NOMO-1 treated with DMSO at 0.1 percent for 48 hours (cell line): ENCODE results near the gene JAG2.
"Not testable (repeated sequence)": the region's sequence is repeated elsewhere in the genome, so short reads cannot be mapped to it uniquely, and the experiment has no call there.

Experiments used
- DNase-seq: peaks from one replicate; lab custom pipeline; 2025; ENCODE audit not compliant: unreplicated experiment; lab: John Stamatoyannopoulos, UW

Gene JAG2

DNA sequence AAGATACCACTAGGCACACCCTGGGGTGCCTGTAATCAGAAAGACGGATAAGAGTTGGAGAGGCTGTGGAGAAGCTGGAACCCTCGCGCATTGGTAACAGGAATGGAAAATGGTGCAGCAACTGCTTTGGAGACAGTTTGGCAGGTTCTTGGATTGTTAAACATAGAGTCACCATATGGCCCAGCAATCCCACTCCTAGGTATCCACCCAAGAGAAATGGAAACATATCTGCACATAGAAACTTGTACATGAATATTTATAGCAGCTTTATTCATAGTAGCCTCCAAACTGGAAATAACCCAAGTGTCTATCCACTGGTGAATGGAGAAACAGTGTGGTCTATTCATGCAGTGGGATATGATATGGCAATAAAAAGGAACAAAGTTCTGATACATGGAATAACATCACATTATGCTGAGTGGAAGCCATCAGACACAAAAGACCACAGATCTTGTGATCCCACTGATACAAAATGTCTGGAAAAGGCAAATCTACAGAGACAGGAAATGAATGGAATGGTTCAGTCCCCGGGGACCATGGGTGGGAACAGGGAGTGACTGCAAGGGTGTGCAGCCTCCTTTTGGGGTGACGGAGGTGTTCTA lies 45.4 kb downstream of the JAG2 start:
- no peak for DNase-seq

DNA sequence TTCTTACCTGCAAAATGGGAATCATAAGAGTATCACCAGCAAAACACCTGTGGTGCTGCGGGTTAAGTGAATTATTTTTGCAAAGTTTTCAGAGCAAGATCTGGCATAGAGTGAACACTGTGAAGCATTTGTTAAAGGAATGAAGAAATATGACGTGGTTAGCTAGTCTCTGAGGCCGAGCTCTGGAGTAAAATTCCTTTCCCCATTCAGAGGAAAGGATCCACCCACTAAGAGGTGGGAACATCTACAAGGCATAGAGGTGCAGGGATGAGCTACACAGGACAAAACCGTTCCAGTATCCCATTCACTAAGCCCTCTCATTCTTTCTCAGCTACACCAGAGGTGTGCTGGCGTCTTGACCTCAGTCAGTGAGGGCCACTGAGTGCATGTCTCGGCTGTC lies 48.5 kb downstream of the JAG2 start:
- no peak for DNase-seq

DNA sequence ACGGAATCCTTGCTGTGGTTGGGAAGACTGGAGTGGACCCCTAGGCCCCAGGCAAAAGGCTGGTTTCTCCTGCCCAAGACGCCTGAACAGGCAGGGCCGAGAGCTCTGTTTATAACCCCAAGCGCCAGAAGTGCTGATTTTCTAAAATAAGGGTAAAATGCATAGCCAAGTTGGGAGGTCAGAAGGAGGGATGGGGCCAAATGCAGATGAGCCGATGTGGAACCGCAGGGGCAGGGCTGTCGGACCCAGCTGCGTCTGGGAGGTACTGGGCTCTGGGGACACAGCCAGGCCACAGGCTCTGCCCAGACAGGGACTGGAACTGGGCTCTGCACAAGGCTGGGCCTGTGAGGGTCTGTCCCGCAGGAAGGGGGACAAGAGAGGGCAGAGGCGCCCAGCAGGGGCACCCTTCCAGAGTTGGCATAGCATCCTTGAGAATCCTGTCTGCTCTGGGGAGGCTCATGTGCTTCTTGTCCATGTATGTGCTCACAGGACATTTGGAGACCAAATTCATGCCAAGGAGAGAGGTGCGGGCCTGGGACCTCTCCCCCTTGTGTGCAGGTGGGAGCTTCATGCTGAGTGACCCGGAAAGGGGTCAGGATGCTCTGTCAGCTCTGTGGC lies 49.1 kb downstream of the JAG2 start:
- no peak for DNase-seq

DNA sequence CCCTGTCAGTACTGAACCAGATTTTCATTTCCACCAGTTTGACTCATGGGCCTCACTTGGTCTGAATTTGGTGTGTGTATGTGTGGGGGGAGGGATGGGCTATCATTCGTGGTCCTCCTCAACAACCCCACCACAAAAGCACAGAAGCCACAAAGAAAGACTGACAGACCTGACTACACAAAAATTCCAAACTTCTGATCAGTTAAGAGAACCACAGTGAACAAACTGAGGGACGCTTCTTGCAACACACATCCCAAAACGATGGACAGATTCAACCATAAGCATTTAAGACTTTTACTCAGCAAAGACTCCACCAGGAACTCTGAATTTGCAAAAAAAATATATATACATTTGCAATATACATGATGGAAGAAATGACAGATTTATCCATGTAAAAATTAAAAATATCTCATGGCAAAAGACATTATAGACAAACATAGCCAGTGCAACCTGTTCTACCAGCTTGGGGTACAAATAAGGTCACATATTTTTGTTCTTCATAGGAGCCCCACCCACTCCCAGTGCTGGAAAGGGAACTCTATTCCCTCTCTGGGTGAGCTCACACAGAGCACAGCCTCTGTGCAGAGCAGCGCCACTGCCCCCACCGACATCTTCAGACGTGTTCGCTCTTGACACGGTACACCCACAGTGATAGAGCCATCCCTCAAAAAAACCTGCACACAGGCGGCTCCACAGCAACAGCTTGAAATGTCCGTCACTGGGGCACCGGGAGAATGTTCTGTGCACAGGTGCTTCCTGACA lies 49.7 kb downstream of the JAG2 start:
- DNase-seq, result no peak

DNA sequence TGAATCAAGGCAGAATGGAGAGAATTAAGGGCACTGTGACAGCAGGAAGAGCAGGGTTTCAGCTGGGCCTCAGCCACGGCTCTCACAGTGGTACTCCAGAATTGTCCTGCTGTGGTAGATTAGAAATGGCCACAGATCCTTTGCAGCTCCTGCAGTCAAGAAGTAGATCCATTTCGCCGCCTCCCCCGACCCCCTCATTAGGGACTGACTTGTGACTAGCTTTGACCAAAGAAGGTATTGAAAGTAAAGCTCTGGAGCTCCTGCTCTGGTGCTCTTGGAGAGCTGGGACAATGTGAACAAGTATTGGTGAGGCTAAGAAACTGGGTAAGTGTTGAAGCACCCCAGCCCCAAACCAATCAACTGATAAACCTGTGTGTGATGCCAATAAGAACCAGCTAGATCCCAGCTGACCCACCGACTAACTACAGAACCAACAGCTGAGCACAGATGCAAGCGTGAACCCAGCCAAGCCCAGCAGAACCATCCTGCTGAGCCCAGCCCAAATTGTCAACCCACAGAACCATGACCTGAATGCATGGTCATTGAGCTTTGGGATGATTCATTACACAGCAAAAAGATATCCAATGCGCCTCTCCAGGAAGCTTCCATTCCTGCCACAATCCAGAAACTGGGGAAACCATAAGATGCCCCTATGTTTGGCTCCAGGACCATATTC lies 50.7 kb downstream of the JAG2 start:
- no peak for DNase-seq

DNA sequence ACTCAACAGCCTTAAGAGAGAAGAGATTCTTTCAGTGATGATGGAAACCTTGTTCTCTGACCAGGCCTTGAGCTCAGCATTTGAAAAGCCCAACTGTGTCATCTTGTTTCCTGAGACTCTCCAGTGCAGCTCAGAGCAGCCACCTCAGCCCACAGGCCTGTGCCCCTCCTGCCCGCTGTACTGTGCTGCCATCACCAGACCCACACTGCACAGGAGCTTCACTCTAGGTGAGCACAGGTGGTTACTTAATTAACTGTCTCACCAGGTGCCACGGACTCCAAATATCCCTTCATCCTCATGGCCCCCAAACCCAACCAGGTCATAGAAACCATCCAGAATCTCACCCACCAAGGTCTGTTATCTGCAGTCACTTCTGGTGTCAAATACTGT lies 51.3 kb downstream of the JAG2 start:
- no peak for DNase-seq

DNA sequence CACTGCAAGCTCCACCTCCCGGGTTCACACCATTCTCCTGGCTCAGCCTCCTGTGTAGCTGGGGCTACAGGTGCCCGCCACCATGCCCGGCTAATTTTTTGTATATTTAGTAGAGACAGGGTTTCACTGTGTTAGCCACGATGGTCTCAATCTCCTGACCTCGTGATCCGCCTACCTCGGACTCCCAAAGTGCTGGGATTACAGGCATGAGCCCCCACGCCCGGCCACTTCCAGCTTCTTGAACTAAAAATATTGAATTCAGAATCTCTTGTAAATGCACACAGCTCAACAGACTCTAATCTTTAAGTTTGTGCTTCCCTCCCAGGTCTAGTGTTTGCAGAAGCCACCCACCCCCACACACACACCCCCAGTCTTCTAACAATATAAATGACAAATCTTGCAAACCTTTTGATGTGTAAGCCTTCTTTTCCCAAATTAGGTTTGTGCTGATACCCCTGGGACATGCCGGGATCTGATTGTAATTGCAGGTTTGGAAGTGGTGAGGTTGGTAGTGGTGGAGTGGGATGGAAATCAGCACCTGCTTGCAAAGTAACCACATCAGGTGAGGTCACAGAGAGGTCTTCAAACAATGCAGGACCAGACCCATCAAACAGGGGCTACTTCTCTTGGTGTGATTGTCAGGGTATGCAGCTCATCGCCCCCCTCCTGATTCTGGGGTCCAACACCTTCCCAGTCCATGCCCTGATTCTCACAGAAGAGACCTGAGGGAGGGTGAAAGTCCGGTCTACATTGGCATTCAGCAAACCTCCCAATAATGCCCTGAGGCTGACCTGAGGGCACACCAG lies 51.9 kb downstream of the JAG2 start:
- DNase-seq, result no peak

DNA sequence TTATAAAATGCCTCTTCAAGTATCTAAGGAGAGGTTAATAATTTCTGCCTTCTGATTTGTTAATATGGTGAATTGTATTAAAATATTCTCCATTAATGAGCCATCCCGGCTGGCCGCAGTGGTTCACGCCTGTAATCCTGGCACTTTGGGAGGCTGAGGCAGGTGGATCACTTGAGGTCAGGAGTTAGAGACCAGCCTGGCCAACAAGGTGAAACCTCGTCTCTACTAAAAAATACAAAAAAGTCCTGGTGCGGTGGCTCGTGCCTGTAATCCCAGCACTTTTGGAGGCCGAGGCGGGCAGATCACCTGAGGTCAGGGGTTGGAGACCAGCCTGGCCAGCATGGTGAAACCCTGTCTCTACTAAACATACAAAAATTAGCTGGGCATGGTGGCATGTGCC lies 59.3 kb downstream of the JAG2 start:
- not testable (repeated sequence) for DNase-seq

DNA sequence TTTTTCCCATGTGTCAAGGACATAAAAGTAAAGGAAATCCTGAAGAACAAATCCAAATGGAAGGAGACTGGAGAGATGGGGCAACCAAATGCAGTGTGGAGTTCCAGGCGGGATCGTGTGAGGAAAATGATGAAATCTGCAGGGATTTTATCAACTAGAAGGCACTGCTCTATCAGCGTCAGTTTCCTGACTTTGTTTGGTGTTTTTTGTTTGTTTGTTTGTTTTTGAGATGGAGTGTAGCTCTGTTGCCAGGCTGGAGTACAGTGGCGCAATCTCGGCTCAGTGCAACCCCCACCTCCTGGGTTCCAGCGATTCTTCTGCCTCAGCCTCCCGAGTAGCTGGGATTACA lies 60.1 kb downstream of the JAG2 start:
- DNase-seq, result no peak

DNA sequence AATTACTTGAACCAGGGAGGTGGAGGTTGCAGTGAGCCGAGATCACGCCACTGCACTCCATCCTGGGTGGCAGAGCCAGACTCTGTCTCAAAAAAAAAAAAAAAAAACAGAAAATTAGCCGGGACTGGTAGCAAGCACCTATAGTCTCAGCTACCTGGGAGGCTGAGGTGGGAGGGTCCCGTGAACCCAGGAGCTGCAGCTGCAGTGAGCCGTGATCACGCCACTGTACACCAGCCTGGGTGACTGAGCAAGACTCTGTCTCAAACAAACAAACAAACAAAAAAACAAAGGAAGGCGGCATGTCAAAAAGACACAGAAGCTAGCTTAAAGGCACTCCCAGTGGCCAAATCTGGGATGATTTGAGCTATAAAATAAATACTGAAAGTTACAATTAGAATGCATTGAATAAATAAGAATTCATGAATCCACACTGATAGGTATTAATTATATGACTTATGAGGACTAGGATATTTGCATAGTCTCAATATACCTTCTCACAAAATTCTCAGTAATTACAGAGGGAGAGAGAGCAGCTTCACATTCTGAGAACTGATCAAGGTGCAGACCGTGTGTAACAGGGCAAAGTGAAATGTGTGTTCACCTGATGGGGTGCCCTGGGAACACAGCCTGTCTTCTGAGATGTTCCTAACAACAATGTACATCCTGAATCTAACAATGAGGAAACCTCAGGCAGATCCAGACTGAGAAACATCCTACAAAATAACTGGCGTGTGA lies 60.6 kb downstream of the JAG2 start:
- DNase-seq, result no peak

DNA sequence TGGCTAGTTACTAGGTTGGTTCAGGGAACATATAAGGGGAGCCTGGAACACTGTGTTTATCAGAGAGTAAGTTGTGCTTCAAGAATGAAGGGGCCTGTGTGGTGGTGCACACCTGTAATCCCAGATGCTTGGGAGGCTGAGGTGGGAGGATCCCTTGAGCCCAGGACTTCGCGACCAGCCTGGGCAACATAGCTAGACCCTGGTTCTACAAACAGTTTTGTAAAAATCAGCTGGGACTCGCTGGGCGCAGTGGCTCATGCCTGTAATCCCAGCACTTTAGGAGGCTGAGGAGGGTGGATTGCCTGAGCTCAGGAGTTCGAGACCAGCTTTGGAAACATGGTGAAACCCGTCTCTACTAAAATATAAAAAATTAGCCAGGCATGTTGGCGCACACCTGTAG lies 61.2 kb downstream of the JAG2 start:
- DNase-seq, result no peak

DNA sequence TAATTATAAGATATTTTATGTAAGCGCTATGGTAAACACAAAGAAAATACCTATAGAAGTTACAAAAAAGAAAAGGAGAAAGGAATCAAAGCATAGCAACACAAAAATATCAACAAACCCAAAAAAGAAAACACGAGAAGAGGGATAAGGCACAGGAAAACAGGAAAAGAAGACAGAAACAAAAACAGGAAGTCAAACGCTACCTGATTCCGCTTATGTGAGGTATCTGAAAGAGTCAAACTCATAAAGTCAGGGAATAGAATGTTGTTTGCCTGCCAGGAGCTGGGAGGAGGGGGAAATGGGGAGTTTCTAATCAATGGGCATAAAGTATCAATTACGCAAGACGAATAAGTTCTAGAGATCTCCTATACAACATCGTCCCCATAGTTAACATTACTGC lies 63.4 kb downstream of the JAG2 start:
- DNase-seq, result no peak

DNA sequence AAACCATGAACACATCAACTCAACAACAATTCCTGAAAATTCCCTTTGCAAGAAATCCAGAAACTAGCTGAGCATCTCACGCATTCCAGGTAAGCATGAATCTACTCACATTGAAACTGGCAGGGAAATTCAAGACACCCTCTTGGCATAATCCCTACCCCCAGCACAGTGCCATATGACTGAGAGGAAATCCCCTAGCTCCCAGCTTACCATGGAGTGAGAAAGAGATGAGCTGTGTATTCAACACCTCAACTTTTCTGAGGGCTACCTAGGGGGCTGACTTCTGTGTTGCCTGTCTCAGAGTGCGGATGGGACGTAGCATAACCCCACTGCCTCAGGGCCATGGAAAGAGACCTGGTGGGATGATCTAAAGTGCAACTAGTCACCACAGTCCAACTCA lies 65.7 kb downstream of the JAG2 start:
- DNase-seq, result no peak

DNA sequence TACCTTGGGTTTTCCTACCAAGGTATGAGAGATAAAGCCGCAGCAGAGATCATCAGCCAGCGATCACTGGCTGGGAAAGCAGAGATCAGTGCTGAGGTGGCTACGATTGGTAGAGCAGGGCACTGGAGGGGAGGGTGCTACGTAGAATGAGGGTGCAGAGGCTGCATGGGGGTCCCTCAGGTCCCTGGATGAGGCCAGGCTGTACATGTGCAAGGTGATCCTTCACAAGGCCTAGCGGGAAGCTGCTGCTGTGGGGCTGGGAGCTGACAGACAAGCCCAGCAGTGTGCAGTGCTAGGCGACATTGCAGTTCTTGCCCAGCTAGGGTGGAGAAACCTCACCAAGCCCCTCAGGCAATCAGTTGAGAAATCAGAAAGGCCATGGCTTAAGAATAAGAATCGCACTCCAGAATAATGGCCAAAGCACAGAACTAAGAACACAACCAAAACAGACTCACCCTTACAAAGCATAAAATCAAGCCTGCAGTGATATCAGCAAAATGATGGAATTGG lies 66.2 kb downstream of the JAG2 start:
- DNase-seq, result no peak

DNA sequence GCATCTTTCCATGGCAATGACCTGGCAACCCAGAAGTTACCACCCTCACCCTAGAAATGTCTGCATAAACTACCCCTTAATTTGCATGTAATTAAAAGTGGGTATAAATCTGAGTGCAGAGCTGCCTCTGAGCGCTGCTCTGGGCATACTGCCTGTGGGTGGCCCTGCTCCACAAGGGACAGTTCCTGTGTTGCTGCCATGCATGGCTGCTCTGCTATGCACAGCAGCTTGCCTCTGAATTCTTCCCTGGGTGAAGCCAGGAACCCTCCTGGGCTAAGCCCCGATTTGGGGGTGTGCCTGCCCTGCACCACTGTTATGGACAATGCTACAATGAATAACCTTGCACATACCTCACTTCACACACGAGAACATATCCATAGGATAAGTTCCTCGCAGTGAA lies 67.7 kb downstream of the JAG2 start:
- no peak for DNase-seq

DNA sequence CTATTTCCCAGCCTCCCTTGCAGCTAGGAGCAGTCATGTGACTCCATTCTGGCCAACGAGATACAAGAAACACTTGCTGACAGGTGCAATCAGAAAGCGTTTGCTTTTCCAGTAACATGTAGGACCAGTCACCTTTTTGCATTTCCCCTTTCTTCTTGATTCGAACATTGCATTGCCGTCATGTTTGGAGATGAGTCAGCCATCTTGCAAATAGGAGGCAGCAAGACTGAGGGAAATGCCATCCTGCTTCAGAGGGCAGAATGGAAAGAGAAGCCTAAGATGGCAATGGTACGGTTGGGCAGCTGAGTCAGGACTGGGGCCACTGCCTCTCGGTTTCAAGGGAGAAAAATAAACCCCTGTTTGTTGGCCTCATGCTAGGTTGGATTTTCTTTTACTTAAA lies 68.8 kb downstream of the JAG2 start:
- no peak for DNase-seq

DNA sequence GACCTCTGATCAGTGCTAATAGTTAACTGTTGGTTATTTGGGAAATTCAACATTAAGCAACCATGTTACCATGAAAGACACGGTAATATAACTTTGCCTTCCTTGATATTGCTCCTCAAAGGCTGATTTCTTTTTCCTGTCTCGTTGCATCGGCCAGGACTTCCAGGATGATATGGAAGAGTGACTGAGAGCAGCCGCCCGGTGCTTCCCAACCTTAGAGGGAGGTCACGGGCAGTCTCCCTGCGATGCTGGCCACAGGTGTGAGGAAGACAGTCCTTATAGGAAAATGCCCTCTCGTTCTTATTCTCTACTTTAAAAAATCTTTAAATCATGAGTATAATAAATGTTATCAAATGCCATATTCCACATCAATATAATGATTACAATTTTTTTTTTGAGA lies 70.3 kb downstream of the JAG2 start:
- no peak for DNase-seq

DNA sequence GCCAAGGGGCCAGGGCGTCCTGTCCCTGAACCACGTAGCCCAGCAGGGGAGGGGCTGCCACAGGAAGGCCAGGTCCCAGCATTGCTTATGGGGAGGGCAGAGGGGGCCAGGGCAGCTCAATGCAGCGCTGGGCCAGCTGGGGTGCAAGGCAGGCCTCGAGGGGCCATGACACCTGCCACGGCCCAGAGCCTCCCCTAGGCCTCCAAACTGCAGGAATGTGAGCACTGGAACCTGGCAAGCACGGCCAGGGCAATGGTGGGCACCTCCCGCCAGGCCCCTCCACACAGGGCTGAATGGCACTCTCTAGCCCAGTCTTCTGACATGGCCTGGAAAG lies 70.8 kb downstream of the JAG2 start:
- DNase-seq, result no peak

DNA sequence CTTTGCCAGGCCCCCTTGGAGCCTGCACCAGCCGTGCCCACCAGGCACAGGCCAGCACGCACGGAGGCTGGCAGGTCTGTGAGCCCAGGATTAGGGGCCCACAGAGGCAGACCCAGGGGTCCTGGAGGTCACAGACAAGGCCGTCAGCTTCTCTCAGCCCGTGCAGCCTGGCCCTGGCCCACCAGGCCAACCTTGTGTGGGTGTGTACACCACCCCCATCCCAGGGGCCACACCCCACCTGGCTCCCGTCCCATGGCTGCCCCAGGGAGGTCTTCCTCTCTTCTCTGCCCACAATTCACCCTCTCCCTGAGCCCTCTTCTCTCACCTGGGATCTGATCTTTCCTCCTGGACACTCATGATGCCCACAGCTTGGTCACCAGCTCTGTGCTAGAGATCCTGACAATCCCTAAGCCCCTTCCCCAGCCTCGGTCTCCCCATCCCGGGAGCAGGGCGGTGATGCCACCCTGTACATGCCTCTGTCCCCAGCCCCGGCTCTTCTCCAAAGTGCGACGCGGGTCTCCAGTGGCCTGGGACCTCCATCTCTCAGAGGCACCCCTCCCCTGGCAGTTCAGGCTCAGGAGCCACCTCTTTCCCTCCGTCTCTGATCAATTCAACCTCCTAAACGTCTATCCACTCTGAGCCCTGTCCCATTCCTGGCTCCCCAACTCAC lies 72.2 kb downstream of the JAG2 start:
- DNase-seq, result no peak

DNA sequence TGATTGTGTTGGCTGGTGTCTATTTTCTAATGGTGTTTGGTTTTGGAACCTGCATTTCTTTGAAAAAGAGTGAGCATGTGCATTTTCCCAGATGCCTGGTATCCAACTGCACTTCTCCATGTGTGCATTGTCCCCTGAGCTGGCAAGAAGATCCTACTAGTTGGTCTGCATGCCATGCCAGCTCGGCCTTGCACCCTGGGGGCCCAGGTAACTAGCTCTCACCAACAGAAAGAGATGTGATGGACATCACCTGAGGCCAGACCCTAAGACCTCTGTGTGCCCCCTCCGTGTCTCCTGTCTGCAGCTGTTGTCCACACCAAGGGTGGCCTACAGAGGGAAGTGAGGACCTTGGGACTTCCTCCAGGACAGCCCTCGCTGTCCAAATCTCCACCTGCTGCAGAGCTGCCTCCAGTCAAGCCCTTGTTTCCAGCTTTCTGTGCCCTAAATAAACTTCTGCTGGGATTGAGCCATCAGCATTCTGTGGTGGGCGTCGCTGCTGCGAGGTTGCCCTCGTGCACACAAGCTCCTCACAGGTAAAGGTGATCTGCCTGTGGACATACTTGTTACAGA lies 73.3 kb downstream of the JAG2 start:
- DNase-seq, result no peak
